ENCODE data around the gene MBD4. TPM values are rescaled to one million over a fixed set of nuclear protein-coding genes. Genes with fewer than 3 reads are reported as not detected.
A peak's percentile ranks its signal among the peaks of the same experiment; 100 is the strongest.

Gene MBD4
- total and polyA plus RNA-seq, 4 donors, result 16.7 to 49.8 (median 36.2) TPM

DNA sequence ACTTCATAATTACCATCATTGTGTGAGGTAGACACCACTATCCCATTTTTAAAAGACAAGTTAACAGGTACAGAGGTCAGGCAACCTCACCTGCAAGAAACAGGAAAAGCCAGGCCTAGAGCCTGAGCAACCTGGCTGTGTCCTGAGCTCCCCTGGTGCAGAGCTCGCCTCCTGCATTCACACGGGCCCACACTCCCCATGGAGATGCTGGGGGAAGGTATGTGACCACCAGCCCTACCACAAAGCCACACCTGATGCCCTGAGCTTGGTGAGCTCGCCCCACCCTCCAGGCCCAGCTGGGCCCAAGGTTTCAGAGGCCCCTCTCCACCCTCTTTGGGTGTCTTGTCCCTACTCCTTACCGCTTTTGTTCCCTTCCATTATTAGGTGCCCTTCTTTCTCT is 10.1 kb downstream of the MBD4 start:
- H3K27ac ChIP-seq (ENCODE audit: low read depth in 1 of 2, low read length in 1 of 2), result peak overlapping the region in 1 of 2 donors; percentile 32
- TF ChIP-seq, protein P1, sequence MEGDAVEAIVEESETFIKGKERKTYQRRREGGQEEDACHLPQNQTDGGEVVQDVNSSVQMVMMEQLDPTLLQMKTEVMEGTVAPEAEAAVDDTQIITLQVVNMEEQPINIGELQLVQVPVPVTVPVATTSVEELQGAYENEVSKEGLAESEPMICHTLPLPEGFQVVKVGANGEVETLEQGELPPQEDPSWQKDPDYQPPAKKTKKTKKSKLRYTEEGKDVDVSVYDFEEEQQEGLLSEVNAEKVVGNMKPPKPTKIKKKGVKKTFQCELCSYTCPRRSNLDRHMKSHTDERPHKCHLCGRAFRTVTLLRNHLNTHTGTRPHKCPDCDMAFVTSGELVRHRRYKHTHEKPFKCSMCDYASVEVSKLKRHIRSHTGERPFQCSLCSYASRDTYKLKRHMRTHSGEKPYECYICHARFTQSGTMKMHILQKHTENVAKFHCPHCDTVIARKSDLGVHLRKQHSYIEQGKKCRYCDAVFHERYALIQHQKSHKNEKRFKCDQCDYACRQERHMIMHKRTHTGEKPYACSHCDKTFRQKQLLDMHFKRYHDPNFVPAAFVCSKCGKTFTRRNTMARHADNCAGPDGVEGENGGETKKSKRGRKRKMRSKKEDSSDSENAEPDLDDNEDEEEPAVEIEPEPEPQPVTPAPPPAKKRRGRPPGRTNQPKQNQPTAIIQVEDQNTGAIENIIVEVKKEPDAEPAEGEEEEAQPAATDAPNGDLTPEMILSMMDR (IDR thresholded peaks at IDR 0.05; ENCODE audit: control extremely low read depth, extremely low read depth), result no peak
- no peak for DNase-seq
- H3K36me3 ChIP-seq (ENCODE audit: control insufficient read depth in 4 of 4, insufficient read depth in 4 of 4, low read length in 4 of 4), result peaks cover 11 to 25% (median 17%) of the 10 kb centered on the region in 4 donors
- 89 to 97% methylated on average over 4 of the region's 4 CpGs for WGBS, 2 donors
- no peak for ATAC-seq (ENCODE audit: insufficient read depth, low FRiP score)
- no peaks in the 10 kb centered on the region for H3K27me3 ChIP-seq (ENCODE audit: control insufficient read depth in 3 of 3, insufficient read depth in 3 of 3, low read length in 2 of 3)
- H3K4me1 ChIP-seq (ENCODE audit: control insufficient read depth in 5 of 5, insufficient read depth in 5 of 5, low read length in 5 of 5), result peaks cover 0 to 12% (median 5%) of the 10 kb centered on the region in 5 donors
- no peak overlapping the region for H3K9ac ChIP-seq (ENCODE audit: insufficient read depth in 1 of 2, low read length in 2 of 2)
- no peaks in the 10 kb centered on the region for H3K9me3 ChIP-seq (ENCODE audit: control insufficient read depth in 4 of 4, insufficient read depth in 3 of 4, low read length in 3 of 4)
- H3K4me3 ChIP-seq, result no peak overlapping the region

DNA sequence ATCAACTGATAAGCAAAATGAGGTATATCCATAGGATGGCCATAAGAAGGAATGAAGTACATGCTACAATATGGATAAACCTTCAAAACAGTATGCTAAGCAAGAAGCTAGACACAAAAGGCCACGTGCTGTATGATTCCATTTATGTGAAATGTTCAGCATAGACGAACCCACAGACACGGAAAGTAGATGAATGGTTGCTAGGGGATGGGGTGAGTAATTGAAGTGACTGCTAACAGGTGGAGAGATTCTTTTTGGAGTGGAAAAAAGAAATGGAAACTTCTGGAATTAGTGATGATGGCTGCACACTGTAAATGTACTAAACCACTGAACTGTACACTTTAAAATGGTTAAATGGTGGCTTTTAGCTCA is 10.7 kb downstream of the MBD4 start:
- TF ChIP-seq, protein P1 (IDR thresholded peaks at IDR 0.05; ENCODE audit: control extremely low read depth, extremely low read depth), result no peak
- no peak for DNase-seq
- H3K9me3 ChIP-seq (ENCODE audit: control insufficient read depth in 4 of 4, insufficient read depth in 3 of 4, low read length in 3 of 4), result no peaks in the 10 kb centered on the region
- 85 to 93% methylated on average over 3 of the region's 3 CpGs for WGBS, 2 donors
- H3K4me1 ChIP-seq (ENCODE audit: control insufficient read depth in 5 of 5, insufficient read depth in 5 of 5, low read length in 5 of 5), result peaks cover 0 to 12% (median 5%) of the 10 kb centered on the region in 5 donors
- H3K4me3 ChIP-seq, result no peak overlapping the region
- no peak overlapping the region for H3K9ac ChIP-seq (ENCODE audit: insufficient read depth in 1 of 2, low read length in 2 of 2)
- H3K36me3 ChIP-seq (ENCODE audit: control insufficient read depth in 4 of 4, insufficient read depth in 4 of 4, low read length in 4 of 4), result peaks cover 11 to 25% (median 17%) of the 10 kb centered on the region in 4 donors
- H3K27ac ChIP-seq (ENCODE audit: low read depth in 1 of 2, low read length in 1 of 2), result no peak overlapping the region
- no peaks in the 10 kb centered on the region for H3K27me3 ChIP-seq (ENCODE audit: control insufficient read depth in 3 of 3, insufficient read depth in 3 of 3, low read length in 2 of 3)
- no peak for ATAC-seq (ENCODE audit: insufficient read depth, low FRiP score)

DNA sequence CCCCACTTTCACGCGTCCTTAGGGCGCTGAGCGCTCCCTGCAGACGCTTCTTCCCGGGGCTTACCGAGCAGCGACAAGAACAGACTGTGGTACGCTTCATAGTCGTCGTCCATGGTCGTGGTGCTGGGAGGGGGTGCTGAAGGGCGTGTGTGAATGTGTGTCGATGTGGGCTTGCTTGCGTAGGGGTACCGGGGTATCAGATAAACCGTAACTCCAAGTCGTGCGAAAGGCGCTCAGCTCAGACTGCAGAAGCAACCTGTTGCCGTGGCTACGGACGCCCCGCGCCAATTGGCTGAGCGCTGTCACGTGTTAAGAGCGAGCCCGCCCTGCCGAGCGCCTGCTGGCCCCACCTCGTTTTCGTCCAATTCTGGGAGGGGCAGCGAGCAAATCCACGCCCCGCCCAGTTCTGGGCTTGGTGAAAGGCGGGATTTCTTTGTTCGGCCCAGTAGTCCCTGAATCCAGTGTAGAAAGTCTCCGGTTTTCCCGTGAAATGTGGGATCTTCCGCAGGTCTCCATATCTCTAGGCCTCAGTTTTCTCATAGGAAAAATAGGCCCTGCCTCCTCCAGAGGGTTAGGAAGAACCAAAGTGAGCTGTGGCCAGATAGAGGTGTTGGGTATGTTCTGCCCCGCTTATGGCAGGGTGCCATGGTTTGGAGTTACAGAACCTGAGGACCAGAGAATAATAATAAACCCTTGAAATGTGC is 11.2 kb downstream of the MBD4 start, which contains the start of gene EFCAB12:
Gene EFCAB12 (minus strand): TSS at position 261 of the 704 bp plus-strand sequence. CDS start 148 bp downstream, at position 113.
- H3K36me3 ChIP-seq (ENCODE audit: control insufficient read depth in 4 of 4, insufficient read depth in 4 of 4, low read length in 4 of 4), result peaks cover 10 to 22% (median 15%) of the 10 kb centered on the region in 4 donors
- 4% methylated on average over 42 of the region's 42 CpGs for WGBS, 2 donors
- TF ChIP-seq, protein P1 (IDR thresholded peaks at IDR 0.05; ENCODE audit: control extremely low read depth, extremely low read depth), result no peak
- ATAC-seq (ENCODE audit: insufficient read depth, low FRiP score) (peak; percentile 96), DNase-seq (peak; percentile 93 to 97 (median 96))
- no peak within 1 kb of the TSS for H3K9ac ChIP-seq (ENCODE audit: insufficient read depth in 1 of 2, low read length in 2 of 2)
- H3K9me3 ChIP-seq (ENCODE audit: control insufficient read depth in 4 of 4, insufficient read depth in 3 of 4, low read length in 3 of 4), result no peaks in the 10 kb centered on the region
- H3K27ac ChIP-seq (ENCODE audit: low read depth in 1 of 2, low read length in 1 of 2), result peak within 1 kb of the TSS in 1 of 2 donors; percentile 32
- peaks cover 0 to 12% (median 5%) of the 10 kb centered on the region in 5 donors for H3K4me1 ChIP-seq (ENCODE audit: control insufficient read depth in 5 of 5, insufficient read depth in 5 of 5, low read length in 5 of 5)
- H3K4me3 ChIP-seq, result peak within 1 kb of the TSS; percentile 27
- H3K27me3 ChIP-seq (ENCODE audit: control insufficient read depth in 3 of 3, insufficient read depth in 3 of 3, low read length in 2 of 3), result no peaks in the 10 kb centered on the region
